HEK293T (cell line): ENCODE results near the gene FBXL7.

Experiments used
- BHLHE40 ChIP-seq: fragments of 450-650 bp; IDR thresholded peaks from 2 replicates; pipeline ENCODE4 v1.6.1; 2016; ENCODE audit warnings: mild to moderate bottlenecking, moderate library complexity, borderline replicate concordance
- FOXA1 ChIP-seq: fragments of 450-650 bp; IDR thresholded peaks from 2 replicates; pipeline ENCODE4 v1.6.1; 2016; ENCODE audit warnings: mild to moderate bottlenecking
- HDGF ChIP-seq: fragments of 450-650 bp; IDR thresholded peaks from 2 replicates; pipeline ENCODE4 v1.6.1; 2017; ENCODE audit warnings: antibody characterized with exemption, borderline replicate concordance
- L3MBTL2 ChIP-seq: fragments of 450-650 bp; conservative IDR thresholded peaks from 2 replicates; pipeline ENCODE4 v1.6.1; 2016; ENCODE audit warnings: mild to moderate bottlenecking
- SP1 ChIP-seq: fragments of 450-650 bp; IDR thresholded peaks from 2 replicates; pipeline ENCODE4 v1.6.1; 2017
- SUZ12 ChIP-seq: fragments of 450-650 bp; IDR thresholded peaks from 2 replicates; pipeline ENCODE4 v1.6.1; 2016; ENCODE audit warnings: mild to moderate bottlenecking

DNA sequence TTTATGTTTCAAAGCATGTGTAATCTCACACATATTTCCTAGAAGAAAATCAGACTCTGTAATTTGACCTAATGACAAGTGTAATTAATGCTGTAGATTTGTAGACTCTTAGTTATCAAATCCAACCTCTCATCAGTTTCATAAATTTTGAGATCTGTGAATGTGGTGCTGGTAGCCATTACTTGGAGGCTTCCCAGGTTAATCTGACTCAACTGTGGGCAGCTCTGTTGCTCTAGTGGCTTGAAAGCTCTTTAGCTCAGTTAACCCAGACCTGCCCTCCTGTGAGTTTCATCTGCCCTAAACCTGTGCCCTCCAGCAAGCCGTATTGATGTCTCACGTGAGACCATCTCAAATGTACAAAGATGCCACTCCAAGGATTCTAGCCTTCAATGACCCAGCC is 323.4 kb downstream of the FBXL7 start:
- TF ChIP-seq SUZ12: no peak
- no peak for TF ChIP-seq BHLHE40
- no peak for TF ChIP-seq L3MBTL2
- TF ChIP-seq SP1: no peak
- TF ChIP-seq HDGF: no peak
- no peak for TF ChIP-seq FOXA1
